GF-D8 (cell line): ENCODE results near the gene ECHDC1.

Experiments
- DNase-seq: peaks from one replicate; lab custom pipeline; 2025; lab: John Stamatoyannopoulos, UW

Gene ECHDC1

GRCh38 chr6:127282184-127282583 lies 61.2 kb downstream of the ECHDC1 start:
- DNase-seq, result no peak

GRCh38 chr6:127279815-127280214 lies 63.6 kb downstream of the ECHDC1 start:
- DNase-seq, result no peak

- DNase-seq, result peak; percentile 4
Observed at GRCh38 chr6:127277878-127278843, 65.2 kb downstream of the ECHDC1 start.

- DNase-seq, result no peak
Observed at GRCh38 chr6:127276331-127276730, 67.1 kb downstream of the ECHDC1 start.

GRCh38 chr6:127273499-127273898 lies 69.9 kb downstream of the ECHDC1 start:
- no peak for DNase-seq

- no peak for DNase-seq
Observed at GRCh38 chr6:127272576-127272975, 70.8 kb downstream of the ECHDC1 start.

GRCh38 chr6:127267646-127268625 lies 75.5 kb downstream of the ECHDC1 start:
- no peak for DNase-seq

- peak; percentile 33 for DNase-seq
Observed at GRCh38 chr6:127266892-127267645, 76.3 kb downstream of the ECHDC1 start.

- peak; percentile 83 for DNase-seq
Observed at GRCh38 chr6:127266178-127266891, 77.1 kb downstream of the ECHDC1 start, which contains the start of gene RNF146. Gene RNF146 (plus strand): TSS chr6:127266864. CDS start chr6:127280339, 13,475 bp downstream.

- DNase-seq, result no peak
Observed at GRCh38 chr6:127263481-127263880, 79.9 kb downstream of the ECHDC1 start.

GRCh38 chr6:127262896-127263295 lies 80.5 kb downstream of the ECHDC1 start:
- DNase-seq, result no peak

GRCh38 chr6:127255286-127255685 lies 88.1 kb downstream of the ECHDC1 start:
- DNase-seq, result no peak

GRCh38 chr6:127249621-127250020 lies 93.8 kb downstream of the ECHDC1 start:
- DNase-seq, result no peak

GRCh38 chr6:127247114-127248096 lies 96.0 kb downstream of the ECHDC1 start:
- DNase-seq, result no peak

- DNase-seq, result no peak
Observed at GRCh38 chr6:127243501-127243900, 99.9 kb downstream of the ECHDC1 start.
